CD4-positive, alpha-beta T cell treated with Interleukin-4 for 1 hour (primary cell): ENCODE measurements around the gene CMBL.
"Not testable (repeated sequence)": the region's sequence is repeated elsewhere in the genome, so short reads cannot be mapped to it uniquely, and the experiment has no call there.

Experiments used
- DNase-seq, 2 donors: peaks; one replicate each; pipeline ENCODE4 v3.0.0-alpha.2; 2020 to 2022

CMBL gene

DNA sequence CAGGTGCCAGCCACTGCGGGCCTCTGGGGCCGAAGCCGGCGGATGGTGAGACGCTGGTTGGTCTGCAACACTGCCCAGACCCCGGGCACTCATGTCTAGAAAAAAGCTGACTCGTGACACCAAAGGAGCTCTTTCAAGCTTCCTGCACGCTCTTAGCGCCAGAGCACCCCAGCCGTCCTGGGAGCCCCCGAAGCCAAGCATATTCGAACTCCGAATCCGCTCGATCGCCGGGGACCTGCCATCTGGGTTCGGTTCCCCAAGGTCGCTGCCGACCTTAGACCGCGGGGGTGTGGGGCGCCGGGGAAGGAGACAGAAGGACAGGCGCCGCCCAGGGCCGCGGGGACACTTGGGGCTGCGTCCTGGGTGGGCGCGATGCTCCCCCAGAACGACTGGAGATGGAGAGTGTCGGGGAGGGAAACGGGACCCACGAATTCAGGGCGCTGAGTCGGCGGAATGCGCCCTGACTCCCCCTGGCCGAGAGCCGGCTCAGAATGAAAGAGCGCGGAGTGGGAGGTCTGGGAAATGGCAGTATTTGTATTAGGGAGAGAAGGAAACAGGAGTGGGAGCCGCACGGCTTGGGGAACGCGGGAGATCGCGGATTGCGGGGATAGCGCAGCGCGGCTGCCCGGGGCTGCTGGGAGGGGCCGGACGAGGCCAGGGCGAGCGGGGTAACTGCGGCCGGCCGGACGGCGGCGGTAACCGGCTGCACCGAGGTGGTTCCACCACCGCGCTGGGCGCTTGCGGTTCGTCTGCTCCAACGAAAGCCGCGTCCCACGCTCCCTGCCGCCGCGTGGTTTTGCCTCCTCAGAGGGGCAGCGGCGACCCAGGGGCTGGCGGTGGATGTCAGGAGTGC is 25.7 kb upstream of the CMBL start:
- no peak for DNase-seq

DNA sequence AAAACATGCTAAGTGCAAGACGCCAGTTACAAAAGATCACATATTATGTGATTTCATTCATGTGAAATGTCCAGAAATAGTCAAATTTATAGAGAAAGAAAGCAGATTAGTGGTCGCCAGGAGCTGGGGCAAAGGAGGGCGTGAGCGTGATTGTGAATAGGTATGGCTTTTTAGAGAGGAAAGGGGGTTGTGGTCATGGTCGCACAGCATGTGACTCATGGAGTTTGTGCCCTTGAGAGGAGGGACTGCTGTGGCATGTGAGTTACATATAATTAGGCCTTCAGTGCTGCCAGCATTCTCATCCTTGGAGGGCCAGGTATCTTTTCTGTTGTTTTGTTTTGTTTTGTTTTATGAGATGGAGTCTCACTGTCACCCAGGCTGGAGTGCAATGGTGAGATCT is 24.6 kb upstream of the CMBL start:
- no peak for DNase-seq

DNA sequence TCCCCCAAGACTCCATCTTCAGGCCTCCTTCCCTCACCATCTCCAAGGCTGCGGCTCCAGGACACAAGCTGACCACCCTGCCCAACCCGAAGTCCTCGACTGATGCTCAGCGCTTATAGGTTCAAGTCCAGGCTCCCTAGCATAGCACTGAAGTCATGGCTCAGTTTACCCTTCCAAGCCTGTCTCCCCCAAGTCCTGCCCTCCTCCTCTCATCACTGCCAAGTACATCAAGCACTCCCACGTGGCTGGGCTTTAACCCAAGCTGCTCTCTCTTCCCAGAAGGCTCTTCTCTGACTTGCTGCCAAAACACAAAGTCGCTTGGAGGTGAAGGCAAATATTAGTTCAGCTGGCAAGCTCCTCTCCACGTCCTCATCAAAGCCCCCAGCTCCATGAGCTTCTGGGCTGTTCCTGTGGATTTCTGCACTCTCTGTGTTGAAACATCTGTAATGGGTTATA is 23.7 kb upstream of the CMBL start:
- DNase-seq: no peak

DNA sequence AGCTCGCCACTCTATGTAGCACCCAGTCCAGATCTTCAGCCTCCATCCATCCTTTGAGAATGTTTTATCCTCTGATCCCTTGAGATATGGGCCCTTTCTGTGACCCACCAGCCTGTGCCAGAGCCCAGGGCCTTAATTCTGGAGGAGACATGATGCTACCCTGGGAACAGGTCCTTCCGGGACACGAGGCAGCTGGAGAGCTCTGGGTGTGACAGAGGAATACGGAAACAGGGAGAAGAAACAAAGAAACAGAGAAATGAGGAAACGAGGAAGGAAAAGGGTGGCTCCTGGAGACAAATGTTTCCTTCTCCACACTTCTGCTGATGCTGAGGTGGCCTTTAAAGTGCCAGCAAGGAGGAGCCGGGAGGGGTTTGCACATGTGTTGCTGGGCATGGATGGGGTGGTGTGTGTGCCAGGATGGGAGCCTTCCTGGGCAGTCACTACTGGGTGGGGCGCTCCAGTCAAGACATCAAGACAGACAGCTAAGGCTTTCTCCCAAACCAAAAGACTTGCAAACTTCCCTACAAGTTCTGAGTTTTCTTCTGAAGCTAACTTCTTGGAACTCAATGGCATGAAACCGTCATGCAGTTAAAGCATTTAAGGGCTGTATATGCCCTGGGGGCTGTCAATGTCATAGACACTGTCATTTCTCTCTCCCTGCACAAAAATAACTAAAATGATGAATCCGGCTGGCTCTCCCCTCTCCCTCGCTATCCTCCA is 23.0 kb upstream of the CMBL start:
- DNase-seq: no peak

DNA sequence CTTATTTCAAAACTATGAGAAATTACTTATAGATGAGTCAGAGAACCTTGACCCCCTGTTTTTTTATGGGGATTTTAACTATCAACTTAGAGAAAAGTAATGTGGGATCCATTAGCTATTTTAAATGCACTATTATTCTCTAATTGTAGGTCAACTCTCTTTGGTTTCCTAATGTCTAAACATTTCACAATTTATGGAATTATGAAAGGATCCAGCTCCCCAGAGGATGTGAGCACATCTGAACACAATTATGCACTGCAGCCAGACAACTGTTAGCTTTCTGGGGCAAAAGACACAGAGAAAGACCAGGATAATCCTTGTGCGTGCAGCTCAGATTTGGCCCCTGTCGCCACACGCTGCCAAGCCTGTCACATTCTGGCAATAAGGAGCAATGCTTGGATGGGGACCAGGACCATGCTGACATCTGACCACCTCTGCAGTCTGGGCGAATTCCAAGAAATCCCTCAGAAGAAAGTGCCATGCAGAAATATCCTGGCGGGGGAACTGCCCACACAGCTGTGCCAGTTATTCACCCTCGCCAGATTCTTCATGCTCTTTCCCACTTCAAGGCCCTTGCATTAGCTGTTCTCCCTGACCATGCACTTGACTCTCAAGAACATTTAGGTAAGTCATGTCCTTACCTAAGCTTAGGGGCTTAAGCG is 22.2 kb upstream of the CMBL start:
- no peak for DNase-seq

DNA sequence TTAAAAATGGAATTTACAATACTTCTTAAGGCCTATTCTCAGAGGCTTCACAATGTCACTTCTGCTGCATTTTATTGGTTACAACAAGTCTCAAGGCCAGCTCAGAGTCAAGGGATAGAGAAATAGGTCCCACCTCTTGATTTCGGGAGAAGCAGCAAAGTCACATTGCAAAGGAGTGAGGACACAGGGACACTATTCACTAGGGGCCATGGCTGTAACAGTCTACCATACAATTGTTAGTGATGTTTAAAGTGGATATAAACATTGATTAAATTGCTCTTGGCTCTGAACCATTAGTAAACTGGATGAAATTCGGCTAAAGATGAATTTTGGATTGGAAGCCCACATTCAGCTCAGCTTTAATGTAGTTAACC is 21.7 kb upstream of the CMBL start:
- no peak for DNase-seq

DNA sequence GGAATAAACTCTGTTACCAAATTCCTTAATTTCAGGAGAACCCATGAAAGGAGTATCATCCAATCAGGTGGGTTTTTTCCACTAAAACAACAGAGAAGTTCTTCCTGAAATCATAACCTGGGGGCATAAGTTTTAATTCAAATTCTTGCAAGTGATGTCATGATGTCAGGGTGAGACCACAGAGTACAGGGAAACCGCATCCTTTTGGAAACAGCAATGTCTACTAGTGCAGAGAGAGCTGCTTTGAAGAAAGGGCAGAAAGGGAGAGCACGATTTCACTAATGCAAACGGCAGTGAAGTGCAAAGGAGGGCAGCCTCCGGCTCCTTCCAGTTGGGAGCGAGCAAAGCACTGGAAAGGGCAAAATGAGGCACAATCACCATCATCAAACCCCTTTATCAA is 20.6 kb upstream of the CMBL start:
- no peak for DNase-seq

DNA sequence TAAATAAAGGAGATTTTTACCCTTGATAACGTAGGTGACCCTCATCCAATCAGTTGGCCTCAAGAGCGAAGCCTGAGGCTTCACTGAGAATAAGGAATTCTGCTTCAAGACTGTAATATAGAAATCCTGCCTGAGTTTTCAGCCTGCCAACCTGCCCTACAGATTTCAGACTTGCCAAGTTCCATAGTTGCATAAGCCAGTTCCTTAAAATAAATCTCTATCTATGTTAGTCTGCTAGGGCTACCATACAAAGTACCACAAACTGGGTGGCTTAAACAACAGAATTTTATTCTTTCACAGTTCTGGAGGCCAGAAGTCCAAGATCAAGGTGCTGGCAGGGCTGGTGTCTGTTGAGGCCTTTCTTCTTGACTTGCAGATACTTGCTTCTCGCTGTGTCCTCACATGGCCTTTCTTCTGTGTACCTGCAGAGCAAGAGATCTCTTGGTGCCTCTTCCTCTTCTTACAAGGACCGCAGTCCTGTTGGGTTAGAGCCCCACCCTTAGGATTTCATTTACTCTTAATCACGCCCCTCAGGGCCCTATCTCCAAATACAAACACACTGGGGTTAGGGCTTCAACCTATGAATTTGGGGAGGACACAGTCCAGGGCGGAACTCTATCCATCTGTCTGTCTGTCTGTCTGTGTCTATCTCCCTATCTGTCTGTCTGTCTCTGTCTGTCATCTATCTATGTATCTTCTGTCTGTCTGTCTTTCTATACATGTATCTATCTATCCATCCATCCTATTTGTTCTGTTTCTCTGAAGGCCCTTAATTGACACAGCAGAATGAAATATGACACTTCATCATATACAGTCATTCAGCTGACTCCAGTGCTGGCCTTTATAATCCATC is 17.0 kb upstream of the CMBL start:
- DNase-seq: no peak

DNA sequence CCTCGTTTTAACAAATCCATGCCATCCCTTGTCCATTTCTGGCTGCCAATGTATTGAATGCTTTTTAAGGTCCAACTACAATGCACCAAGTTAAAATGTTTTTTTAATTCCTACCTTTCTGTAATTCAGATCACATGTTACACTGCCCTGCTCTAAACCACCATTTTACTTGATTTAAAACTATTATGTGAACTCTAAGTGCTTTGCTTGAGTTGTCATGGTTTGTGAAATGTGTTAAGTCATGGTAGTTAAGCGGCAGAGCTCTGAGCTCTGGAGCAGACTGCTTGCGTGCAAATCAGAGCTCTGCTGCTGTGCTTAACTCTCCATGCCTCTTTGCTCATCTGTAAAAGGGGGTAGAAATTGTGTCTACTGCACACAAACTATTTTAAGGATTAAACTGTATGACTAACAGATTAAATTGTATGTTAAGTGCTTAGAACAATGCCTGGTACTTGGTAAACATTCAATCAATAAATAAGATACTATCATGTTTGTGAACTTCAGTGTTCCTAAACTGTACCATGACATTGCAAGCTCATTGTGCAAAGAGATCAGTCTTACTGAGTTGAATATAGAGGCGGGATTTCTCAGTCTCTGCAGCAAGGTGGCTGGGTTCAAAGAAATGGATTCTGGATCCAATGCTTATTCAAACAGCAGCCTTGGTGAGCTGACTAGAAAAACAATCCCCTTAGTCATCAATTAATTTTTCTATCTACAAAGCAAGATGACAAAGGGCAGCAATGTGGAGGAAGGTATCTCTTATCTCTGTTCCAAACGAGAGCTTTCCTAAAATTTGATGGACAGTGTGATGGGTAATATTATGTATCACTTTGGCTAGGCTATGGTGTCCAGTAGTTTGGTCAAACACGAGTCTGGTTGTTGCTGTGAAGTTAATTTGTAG is 16.1 kb upstream of the CMBL start:
- DNase-seq: no peak

DNA sequence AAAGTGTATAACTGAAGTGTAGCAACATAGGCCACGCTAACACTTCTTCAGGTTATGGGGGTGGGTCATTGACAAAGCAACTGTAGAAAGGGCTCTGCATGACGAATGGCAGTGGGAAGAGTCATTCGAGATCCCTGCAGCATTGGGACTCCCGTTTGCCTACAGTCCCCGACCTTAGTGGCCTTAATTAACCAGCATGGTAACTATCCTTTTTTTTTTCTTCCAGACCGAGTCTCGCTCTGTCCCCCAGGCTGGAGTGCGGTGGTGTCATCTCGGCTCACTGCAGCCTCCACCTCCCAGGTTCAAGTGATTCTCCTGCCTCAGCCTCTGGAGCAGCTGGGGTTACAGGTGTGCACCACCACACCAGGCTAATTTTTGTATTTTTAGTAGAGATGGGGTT is 14.2 kb upstream of the CMBL start:
- no peak for DNase-seq

DNA sequence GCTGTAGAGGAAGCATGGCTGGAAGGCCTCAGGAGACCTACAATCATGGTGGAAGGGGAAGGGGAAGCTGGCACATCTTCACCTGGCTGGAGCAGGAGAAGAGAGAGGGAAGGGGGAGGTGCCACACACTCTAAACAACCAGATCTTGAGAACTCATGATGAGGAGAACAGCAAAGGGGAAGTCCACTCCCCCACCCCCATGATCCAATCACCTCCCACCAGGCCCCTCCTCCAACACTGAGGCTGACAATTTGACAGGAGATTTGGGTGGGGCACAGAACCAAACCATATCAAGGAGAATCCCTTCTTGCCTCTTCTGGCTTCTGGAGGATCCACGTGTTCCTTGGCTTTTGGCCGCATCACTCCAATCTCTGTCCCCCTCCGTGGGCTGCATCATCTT is 13.1 kb upstream of the CMBL start:
- no peak for DNase-seq

DNA sequence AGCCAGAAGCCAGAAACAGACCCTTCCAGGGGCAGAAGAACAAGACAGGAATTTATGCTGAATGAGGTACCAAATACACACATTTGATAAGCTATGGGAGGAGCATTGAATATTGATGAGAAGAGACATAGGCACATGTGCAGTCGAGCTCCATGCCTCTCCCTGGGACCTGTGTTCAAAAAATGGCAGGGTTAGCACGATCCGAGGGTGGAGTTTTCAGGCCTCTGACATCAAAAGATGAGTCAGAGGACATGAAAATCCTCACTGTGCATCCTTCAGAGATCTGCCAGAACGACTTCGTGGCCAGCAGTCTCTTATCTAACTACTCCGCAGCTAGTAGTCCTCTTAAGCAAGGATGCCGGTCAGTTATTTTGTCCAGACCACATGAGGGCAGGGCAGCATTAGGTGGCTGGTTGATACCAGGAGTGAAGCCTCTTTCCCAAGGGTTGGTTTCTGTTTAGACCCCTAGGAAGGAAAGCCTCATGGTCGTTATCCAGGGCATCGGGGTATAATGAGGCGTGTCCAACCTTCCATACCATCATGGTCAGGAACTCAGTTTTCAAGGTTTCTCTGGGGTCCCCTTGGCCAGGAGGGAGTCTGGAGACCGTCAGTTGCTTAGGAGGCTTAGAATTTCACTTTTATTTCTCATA is 11.6 kb upstream of the CMBL start:
- no peak for DNase-seq

DNA sequence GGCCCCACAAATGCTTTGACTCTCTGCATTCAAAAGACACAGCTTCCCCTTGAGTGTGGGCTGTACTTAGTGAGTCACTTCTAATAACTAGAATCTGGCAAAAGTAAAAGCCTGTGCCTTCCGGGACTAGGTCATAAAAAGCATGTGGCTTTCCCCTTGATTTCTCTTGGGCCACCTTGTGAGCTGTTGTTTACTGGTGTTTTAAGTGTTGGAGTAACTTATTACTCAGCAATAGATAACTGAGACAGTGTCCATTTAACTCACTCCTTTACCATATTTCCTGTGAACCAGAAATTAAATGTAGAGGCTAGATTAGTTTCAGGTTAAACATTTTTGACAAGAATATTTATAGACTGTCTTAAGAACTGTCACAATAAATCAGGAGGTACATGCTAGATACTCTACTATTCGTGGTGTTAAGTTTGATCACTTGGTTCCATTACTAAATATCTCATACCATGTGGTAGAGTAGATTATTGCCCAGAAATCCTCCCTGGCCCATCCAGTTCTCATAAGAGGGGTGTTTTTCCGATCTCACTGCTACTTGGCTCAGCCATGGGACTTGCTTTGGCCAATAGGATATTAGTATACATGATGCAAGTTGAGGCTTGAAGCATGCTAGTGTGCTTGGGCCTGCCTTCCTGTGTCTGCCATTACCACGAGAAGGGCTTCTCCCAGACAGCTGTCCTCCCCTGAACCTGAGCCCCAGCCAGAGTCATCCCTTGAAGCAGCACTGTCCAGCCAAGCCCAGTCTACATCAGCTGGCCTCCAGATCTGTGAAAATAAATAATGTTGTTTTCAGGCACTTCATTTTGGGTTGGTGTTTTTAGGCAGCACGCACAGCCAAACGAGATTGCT is 10.4 kb upstream of the CMBL start:
- no peak for DNase-seq

DNA sequence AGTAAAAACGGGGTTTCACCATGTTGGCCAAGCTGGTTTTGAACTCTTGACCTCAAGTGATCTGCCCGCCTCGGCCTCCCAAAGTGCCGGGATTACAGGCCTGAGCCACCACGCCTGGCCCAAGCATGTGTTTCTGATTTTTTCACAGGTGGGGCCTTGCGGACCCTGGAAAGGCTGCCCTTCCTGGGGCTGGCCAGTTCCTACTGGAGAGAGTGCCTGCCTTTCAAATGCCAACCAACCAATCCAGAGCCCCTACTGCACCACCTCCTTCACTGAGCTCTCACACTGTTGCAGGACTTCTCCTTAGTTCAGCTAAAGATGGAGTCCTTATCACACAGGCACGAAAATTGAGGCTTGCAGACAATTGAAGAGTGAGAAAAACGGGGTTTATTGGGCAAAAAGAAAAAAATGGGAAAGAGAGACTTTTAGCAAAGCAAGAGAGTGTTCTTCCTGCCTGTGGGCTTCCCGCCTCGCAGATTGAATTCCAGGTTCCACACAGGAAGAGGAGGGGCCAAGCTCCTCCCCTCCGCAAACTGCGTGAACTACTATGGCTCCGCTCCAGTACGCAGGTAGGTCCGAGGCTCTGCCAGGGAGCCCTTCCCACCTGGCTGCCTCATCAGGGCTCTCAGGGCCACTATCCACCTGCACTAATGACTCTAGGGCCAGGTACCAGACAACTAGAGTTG is 8.3 kb upstream of the CMBL start:
- DNase-seq: no peak

DNA sequence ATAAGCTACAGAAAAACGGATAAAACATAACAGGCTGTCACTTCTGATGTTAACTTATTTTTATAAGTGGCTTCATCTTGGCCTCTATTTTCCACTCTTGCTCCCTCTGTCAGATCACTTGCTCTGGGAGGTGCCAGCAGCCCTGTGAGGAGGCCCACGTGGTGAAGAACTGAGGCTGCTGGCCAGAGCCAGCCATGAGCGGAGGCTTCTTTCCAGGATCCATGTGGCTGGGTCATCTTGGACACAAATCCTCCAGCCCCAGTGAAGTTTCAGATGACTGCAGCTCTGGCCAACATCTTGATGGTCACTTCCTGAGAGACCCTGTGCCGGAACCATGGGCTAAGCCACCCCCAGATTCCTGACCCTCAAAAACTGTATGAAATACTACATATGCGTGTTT is 7.5 kb upstream of the CMBL start:
- DNase-seq: no peak

DNA sequence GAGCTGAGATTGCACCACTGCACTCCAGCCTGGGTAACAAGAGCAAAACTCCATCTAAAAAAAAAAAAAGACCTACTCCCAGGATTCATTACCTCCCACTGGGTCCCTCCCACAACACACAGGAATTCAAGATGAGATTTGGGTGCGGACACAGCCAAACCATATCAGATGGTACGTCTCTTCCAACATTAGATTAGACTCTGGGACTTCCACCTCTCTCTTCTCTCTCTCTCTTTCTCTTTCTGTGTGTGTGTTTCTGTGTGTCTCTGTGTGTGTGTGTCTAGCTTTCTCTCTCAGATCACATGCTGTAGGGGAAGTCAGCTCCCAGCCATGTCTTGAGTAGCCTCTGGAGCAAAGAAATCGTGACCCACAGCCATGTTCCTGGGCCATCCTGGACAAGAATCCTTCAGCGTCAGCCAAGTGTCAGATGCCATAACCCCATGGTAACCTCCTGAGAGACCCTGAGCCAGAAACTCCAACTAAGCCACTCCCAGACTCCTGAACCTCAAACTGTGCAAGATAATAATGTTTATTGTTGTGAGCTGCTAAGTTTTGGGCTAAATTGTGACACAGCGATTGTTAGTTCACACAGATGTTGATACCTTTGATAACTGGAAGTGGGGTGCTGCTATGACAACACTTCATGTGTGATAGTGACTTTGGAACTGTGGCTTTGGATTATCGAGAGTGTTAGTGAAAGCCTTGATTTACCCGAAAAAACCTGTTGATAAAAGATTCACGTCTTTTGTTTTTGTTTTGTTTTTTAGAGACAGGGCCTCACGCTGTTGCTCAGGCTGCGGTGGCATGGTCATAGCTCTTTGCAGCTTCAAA is 4.1 kb upstream of the CMBL start:
- no peak for DNase-seq

DNA sequence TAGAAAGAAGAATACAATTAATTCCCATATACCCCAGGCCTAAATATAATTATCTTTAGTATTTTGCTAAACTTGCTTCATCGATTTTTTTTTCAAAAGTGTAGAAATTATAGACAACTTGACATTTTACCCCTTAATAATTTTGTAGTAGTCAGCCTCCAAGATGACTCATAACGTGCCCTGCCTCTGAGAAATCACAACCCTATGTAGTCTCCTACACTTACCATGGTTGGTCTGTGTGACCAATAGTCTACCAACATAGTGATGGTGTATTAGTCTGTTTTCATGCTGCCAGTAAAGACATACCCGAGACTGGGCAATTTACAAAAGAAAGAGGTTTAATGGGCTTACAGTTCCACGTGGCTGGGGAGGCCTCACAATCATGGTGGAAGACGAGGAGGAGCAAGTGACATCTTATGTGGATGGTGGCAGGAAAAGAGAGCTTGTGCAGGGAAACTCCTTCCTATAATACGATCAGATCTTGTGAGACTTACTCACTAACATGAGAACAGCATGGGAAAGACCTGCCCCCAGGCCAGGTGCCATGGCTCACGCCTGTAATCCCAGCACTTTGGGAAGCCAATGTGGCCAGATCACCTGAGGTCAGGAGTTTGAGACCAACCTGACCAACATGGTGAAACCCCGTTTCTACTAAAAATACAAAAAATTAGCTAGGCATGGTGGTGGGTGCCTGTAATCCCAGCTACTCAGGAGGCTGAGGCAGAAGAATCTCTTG is 3.3 kb upstream of the CMBL start:
- DNase-seq: not testable (repeated sequence)
